Subcutaneous abdominal adipose tissue (tissue), 5 donors: Measurements from ENCODE around the gene NTNG2.

Experiments used
- H3K27ac ChIP-seq: one replicate; pipeline ENCODE4 v1.7.0; 2013; ENCODE audit warnings: low read depth, mild to moderate bottlenecking, inconsistent platforms, low read length, moderate library complexity
- H3K27me3 ChIP-seq, 5 donors: one replicate each; pipeline ENCODE4 v1.7.0; 2013; ENCODE audit warnings: low read length in 5 of 5, inconsistent platforms in 1 of 5; ENCODE audit not compliant: control insufficient read depth in 5 of 5, insufficient read depth in 4 of 5
- H3K36me3 ChIP-seq, 5 donors: one replicate each; pipeline ENCODE4 v1.7.0; 2013; ENCODE audit warnings: low read length in 5 of 5; ENCODE audit not compliant: control insufficient read depth in 5 of 5, insufficient read depth in 5 of 5
- H3K4me1 ChIP-seq, 5 donors: one replicate each; pipeline ENCODE4 v1.7.0; 2013; ENCODE audit warnings: low read length in 5 of 5, mild to moderate bottlenecking in 3 of 5, moderate library complexity in 1 of 5; ENCODE audit not compliant: control insufficient read depth in 5 of 5, insufficient read depth in 5 of 5
- H3K4me3 ChIP-seq, 5 donors: one replicate each; pipeline ENCODE4 v1.7.0; 2013; ENCODE audit warnings: low read length in 5 of 5, low read depth in 1 of 5
- H3K9ac ChIP-seq, 5 donors: one replicate each; pipeline ENCODE4 v1.7.0; 2013; ENCODE audit warnings: low read length in 5 of 5, mild to moderate bottlenecking in 4 of 5, moderate library complexity in 3 of 5
- H3K9me3 ChIP-seq, 5 donors: one replicate each; pipeline ENCODE4 v1.7.0; 2013; ENCODE audit warnings: low read length in 5 of 5; ENCODE audit not compliant: control insufficient read depth in 5 of 5
- donor health status: healthy.
- donor health status: healthy.
- donor health status: healthy.
- donor health status: healthy.
- donor health status: healthy.

The NTNG2 gene

GRCh38 chr9:132230605-132231004 lies 68.7 kb downstream of the NTNG2 start:
- H3K9me3 ChIP-seq = no peaks in the 10 kb centered on the region
- H3K4me3 ChIP-seq = no peak overlapping the region
- peaks cover 36 to 61% (median 45%) of the 10 kb centered on the region in 5 donors for H3K27me3 ChIP-seq
- no peak overlapping the region for H3K9ac ChIP-seq
- H3K27ac ChIP-seq = no peak overlapping the region
- H3K4me1 ChIP-seq = no peaks in the 10 kb centered on the region
- H3K36me3 ChIP-seq = no peaks in the 10 kb centered on the region

- no peak overlapping the region for H3K9ac ChIP-seq
These were observed 69.3 kb downstream of the NTNG2 start for GRCh38 chr9:132231019-132231701.

GRCh38 chr9:132232522-132232921 lies 70.7 kb downstream of the NTNG2 start:
- no peaks in the 10 kb centered on the region for H3K9me3 ChIP-seq
- H3K4me1 ChIP-seq = no peaks in the 10 kb centered on the region
- H3K27me3 ChIP-seq = peaks cover 33 to 65% (median 57%) of the 10 kb centered on the region in 5 donors
- H3K27ac ChIP-seq = no peak overlapping the region
- no peak overlapping the region for H3K4me3 ChIP-seq
- H3K36me3 ChIP-seq = no peaks in the 10 kb centered on the region
- no peak overlapping the region for H3K9ac ChIP-seq

More at GRCh38 chr9:132231019-132231701, 69.3 kb downstream of the NTNG2 start:
- H3K4me1 ChIP-seq = no peaks in the 10 kb centered on the region
- H3K4me3 ChIP-seq = no peak overlapping the region
- peaks cover 39 to 65% (median 51%) of the 10 kb centered on the region in 5 donors for H3K27me3 ChIP-seq
- H3K9me3 ChIP-seq = no peaks in the 10 kb centered on the region
- no peak overlapping the region for H3K27ac ChIP-seq
- no peaks in the 10 kb centered on the region for H3K36me3 ChIP-seq

GRCh38 chr9:132233138-132233537 lies 71.3 kb downstream of the NTNG2 start:
- H3K9me3 ChIP-seq = no peaks in the 10 kb centered on the region
- H3K4me1 ChIP-seq = no peaks in the 10 kb centered on the region
- H3K9ac ChIP-seq = no peak overlapping the region
- H3K27ac ChIP-seq = no peak overlapping the region
- H3K36me3 ChIP-seq = no peaks in the 10 kb centered on the region
- no peak overlapping the region for H3K4me3 ChIP-seq
- peaks cover 30 to 60% (median 51%) of the 10 kb centered on the region in 5 donors for H3K27me3 ChIP-seq

GRCh38 chr9:132234535-132234934 lies 72.7 kb downstream of the NTNG2 start:
- no peaks in the 10 kb centered on the region for H3K4me1 ChIP-seq
- peaks cover 26 to 58% (median 45%) of the 10 kb centered on the region in 5 donors for H3K27me3 ChIP-seq
- H3K27ac ChIP-seq = no peak overlapping the region
- no peaks in the 10 kb centered on the region for H3K36me3 ChIP-seq
- no peaks in the 10 kb centered on the region for H3K9me3 ChIP-seq
- no peak overlapping the region for H3K9ac ChIP-seq
- H3K4me3 ChIP-seq = no peak overlapping the region

GRCh38 chr9:132235125-132235524 lies 73.3 kb downstream of the NTNG2 start:
- no peaks in the 10 kb centered on the region for H3K9me3 ChIP-seq
- peaks cover 22 to 56% (median 44%) of the 10 kb centered on the region in 5 donors for H3K27me3 ChIP-seq
- no peak overlapping the region for H3K27ac ChIP-seq
- H3K4me3 ChIP-seq = no peak overlapping the region
- H3K36me3 ChIP-seq = no peaks in the 10 kb centered on the region
- H3K9ac ChIP-seq = no peak overlapping the region
- peaks cover 0 to under 1% (median 0%) of the 10 kb centered on the region in 5 donors for H3K4me1 ChIP-seq

- H3K4me1 ChIP-seq = peaks cover 0 to 8% (median 5%) of the 10 kb centered on the region in 5 donors
- peaks cover 21 to 53% (median 40%) of the 10 kb centered on the region in 5 donors for H3K27me3 ChIP-seq
- no peak overlapping the region for H3K27ac ChIP-seq
- no peak overlapping the region for H3K9ac ChIP-seq
- H3K4me3 ChIP-seq = no peak overlapping the region
- no peaks in the 10 kb centered on the region for H3K36me3 ChIP-seq
- no peaks in the 10 kb centered on the region for H3K9me3 ChIP-seq
These were observed 74.2 kb downstream of the NTNG2 start for GRCh38 chr9:132235894-132236661.

- Histone ChIP-seq H3K27me3 (peaks cover 15 to 53% (median 33%) of the 10 kb centered on the region in 5 donors), H3K9me3 (no peaks in the 10 kb centered on the region), H3K4me3 (no peak overlapping the region), H3K27ac (no peak overlapping the region), H3K36me3 (no peaks in the 10 kb centered on the region), H3K4me1 (peaks cover 0 to 14% (median 11%) of the 10 kb centered on the region in 5 donors), H3K9ac (no peak overlapping the region)
These were observed 74.9 kb downstream of the NTNG2 start for GRCh38 chr9:132236662-132237311.

- H3K36me3 ChIP-seq = no peaks in the 10 kb centered on the region
- H3K4me3 ChIP-seq = no peak overlapping the region
- H3K9me3 ChIP-seq = no peaks in the 10 kb centered on the region
- no peak overlapping the region for H3K27ac ChIP-seq
- H3K4me1 ChIP-seq = peaks cover 0 to 17% (median 14%) of the 10 kb centered on the region in 5 donors
- peaks cover 10 to 51% (median 26%) of the 10 kb centered on the region in 5 donors for H3K27me3 ChIP-seq
- H3K9ac ChIP-seq = no peak overlapping the region
These were observed 75.6 kb downstream of the NTNG2 start for GRCh38 chr9:132237481-132237880.
